Left ventricle myocardium inferior (tissue), 1 donor: ENCODE results near the gene CPEB1. TPM values are rescaled to one million over a fixed set of nuclear protein-coding genes. Genes with fewer than 3 reads are reported as not detected.
A peak's percentile ranks its signal among the peaks of the same experiment; 100 is the strongest.

ENCODE experiments used
- DNase-seq: peaks from one replicate; pipeline ENCODE4 v3.0.0-alpha.2; 2020
- H3K27ac ChIP-seq: fragments of 200-600 bp; replicated peaks from 2 replicates; pipeline ENCODE4 v1.8.0; 2021
- H3K27me3 ChIP-seq: fragments of 200-600 bp; 2 replicates; pipeline ENCODE4 v1.8.0; 2021; ENCODE audit warnings: low read depth
- H3K36me3 ChIP-seq: fragments of 200-600 bp; 2 replicates; pipeline ENCODE4 v1.8.0; 2021
- H3K4me1 ChIP-seq: fragments of 200-600 bp; 2 replicates; pipeline ENCODE4 v1.8.0; 2021
- H3K4me3 ChIP-seq: fragments of 200-600 bp; 2 replicates; pipeline ENCODE4 v1.8.0; 2021; ENCODE audit warnings: mild to moderate bottlenecking, moderate library complexity
- H3K9me3 ChIP-seq: fragments of 200-600 bp; replicated peaks from 2 replicates; pipeline ENCODE4 v1.8.0; 2021
- intact Hi-C: fragments of 100-400 bp; cut with micrococcal nuclease; formaldehyde crosslinking; loops from one replicate; pipeline ENCODE4 v1.11.0; 2022
- total RNA-seq: library from RNA; stranded (reverse); fragmentation: NEBNext Ultra II Directional; extraction: Animal tissue kit (Norgen Biotek cat#: 25700); gene quantifications from one replicate; pipeline ENCODE4 v1.2.1, GENCODE V29; 2021
- TF ChIP-seq, protein P1 (sequence below): fragments of 200-600 bp; IDR thresholded peaks from 2 replicates; pipeline ENCODE4 v1.8.0; 2021; ENCODE audit warnings: antibody characterized with exemption, mild to moderate bottlenecking, borderline replicate concordance
- donor health status: DM: no; HTN: yes; CAD: no; lungs with severe emphysema.

CPEB1 gene
- total RNA-seq, 1 donor from 2014 or later, result 1.6 TPM

DNA sequence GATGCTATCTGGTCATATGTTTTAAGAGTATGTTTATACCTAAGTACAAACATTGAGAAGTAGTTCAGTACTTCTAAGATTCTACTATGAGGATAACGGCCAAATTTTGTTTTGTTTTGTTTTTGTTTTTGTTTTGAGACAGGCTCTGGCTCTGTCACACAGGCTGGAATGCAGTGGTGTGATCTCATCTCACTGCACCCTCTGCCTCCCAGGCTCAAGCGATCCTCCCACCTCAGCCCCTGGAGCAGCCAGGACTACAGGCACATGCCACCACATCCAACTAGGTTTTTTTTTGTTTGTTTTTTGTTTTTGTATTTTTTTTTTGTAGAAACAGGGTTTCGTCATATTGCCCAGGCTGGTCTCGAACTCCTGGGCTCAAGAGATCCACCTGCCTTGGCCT lies 59.4 kb downstream of the CPEB1 start:
- Histone ChIP-seq H3K4me1 (no peaks in the 10 kb centered on the region), H3K36me3 (no peaks in the 10 kb centered on the region), H3K27me3 (peaks cover 50% of the 10 kb centered on the region), H3K4me3 (no peak overlapping the region), H3K27ac (no peak overlapping the region), H3K9me3 (no peaks in the 10 kb centered on the region)
- TF ChIP-seq, protein P1, sequence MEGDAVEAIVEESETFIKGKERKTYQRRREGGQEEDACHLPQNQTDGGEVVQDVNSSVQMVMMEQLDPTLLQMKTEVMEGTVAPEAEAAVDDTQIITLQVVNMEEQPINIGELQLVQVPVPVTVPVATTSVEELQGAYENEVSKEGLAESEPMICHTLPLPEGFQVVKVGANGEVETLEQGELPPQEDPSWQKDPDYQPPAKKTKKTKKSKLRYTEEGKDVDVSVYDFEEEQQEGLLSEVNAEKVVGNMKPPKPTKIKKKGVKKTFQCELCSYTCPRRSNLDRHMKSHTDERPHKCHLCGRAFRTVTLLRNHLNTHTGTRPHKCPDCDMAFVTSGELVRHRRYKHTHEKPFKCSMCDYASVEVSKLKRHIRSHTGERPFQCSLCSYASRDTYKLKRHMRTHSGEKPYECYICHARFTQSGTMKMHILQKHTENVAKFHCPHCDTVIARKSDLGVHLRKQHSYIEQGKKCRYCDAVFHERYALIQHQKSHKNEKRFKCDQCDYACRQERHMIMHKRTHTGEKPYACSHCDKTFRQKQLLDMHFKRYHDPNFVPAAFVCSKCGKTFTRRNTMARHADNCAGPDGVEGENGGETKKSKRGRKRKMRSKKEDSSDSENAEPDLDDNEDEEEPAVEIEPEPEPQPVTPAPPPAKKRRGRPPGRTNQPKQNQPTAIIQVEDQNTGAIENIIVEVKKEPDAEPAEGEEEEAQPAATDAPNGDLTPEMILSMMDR, result no peak
- intact Hi-C loops, result no loop called here
- no peak for DNase-seq

DNA sequence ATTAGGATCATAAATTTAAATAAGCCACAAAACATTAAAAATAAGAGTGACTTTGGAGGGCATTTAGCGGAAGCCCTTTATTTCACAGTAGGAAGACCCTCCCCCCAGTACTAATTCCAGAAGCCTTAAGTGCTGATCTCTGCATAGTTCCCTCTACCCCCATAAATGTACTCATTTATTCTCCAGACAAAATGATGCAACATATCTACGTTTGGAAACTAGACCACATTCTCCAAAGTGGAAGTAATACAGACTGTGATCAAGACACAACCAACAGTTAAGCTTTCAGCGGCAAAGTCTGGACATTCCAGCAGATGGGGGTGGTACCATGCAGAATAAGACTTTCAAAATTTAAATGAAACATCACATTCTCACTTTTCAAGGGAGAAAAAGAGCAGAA lies 62.1 kb downstream of the CPEB1 start:
- intact Hi-C loops, result no loop called here
- H3K4me1 ChIP-seq, result no peaks in the 10 kb centered on the region

DNA sequence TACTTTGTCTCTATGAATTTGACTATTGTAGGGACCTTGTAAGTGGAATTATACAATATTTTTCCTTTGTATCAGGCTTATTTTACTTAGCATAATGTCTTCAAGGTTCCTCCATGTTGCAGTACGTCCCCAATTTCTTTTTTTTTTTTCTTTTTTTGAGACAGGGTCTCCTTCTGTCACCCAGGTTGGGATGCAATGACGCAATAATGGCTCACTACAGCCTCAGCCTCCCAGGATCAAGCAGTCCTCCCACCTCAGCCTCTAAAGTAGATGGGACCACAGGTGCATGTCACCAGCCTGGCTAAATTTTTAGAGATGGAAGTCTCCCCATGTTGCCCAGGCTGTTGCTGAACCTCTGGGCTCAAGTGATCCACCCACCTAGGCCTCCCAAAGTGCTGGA lies 66.5 kb downstream of the CPEB1 start:
- H3K9me3 ChIP-seq, result no peaks in the 10 kb centered on the region
- peaks cover 28% of the 10 kb centered on the region for H3K27me3 ChIP-seq
- no peak overlapping the region for H3K27ac ChIP-seq
- no peak overlapping the region for H3K4me3 ChIP-seq
- intact Hi-C loops, result no loop called here
- no peak for DNase-seq
- H3K36me3 ChIP-seq, result no peaks in the 10 kb centered on the region
- H3K4me1 ChIP-seq, result no peaks in the 10 kb centered on the region
- TF ChIP-seq, protein P1, result no peak

More for the DNA sequence above, 62.1 kb downstream of the CPEB1 start:
- no peak overlapping the region for H3K27ac ChIP-seq
- H3K27me3 ChIP-seq, result peaks cover 37% of the 10 kb centered on the region
- no peaks in the 10 kb centered on the region for H3K9me3 ChIP-seq
- no peaks in the 10 kb centered on the region for H3K36me3 ChIP-seq
- TF ChIP-seq, protein P1, result no peak
- no peak overlapping the region for H3K4me3 ChIP-seq
- no peak for DNase-seq

DNA sequence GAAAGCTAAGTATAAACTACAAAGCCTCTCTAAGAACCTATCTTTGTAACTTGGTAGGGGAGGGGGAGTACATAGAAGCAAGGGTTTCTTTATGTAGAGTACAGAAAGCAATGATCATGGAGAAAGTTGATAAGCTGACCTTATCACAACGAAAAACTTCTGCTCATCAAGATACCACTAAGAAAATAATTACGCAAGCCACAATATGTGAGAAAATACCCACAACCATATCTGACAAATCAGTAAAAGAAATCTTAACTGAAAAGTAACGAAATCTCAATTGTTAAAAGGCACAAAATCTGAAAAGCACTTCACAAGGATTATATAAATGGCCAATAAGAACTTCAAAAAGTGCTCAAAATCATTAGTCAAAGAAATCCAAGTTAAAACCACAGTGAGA lies 71.8 kb downstream of the CPEB1 start:
- no peak for DNase-seq
- H3K27me3 ChIP-seq, result peaks cover 6% of the 10 kb centered on the region
- H3K4me3 ChIP-seq, result no peak overlapping the region
- no peaks in the 10 kb centered on the region for H3K36me3 ChIP-seq
- no peaks in the 10 kb centered on the region for H3K9me3 ChIP-seq
- H3K4me1 ChIP-seq, result peaks cover 9% of the 10 kb centered on the region
- no peak overlapping the region for H3K27ac ChIP-seq
- intact Hi-C loops, result no loop called here
- TF ChIP-seq, protein P1, result no peak

DNA sequence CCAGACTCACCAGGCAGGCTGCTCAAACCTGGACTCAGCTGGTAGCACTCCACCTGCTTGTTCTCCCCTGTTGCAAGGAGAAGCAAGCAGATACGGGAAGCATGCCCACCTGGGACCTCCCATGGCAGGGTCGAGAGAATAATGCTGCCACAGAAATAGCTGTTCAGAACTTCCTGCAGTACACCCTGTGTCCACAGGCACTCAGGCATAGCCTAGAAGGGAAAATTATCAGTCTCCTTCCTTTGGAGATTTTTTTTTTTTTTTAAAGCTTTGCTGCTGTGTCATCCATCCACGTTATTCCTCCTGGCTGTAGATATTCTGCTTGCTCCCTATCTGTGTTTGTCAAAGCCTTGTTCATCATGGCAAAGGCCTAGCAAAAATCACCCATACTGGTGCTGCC lies 74.2 kb downstream of the CPEB1 start:
- TF ChIP-seq, protein P1, result no peak
- intact Hi-C loops, result no loop called here
- Histone ChIP-seq H3K27me3 (no peaks in the 10 kb centered on the region), H3K36me3 (no peaks in the 10 kb centered on the region), H3K27ac (no peak overlapping the region), H3K9me3 (no peaks in the 10 kb centered on the region), H3K4me3 (no peak overlapping the region), H3K4me1 (peaks cover 9% of the 10 kb centered on the region)
- DNase-seq, result no peak

DNA sequence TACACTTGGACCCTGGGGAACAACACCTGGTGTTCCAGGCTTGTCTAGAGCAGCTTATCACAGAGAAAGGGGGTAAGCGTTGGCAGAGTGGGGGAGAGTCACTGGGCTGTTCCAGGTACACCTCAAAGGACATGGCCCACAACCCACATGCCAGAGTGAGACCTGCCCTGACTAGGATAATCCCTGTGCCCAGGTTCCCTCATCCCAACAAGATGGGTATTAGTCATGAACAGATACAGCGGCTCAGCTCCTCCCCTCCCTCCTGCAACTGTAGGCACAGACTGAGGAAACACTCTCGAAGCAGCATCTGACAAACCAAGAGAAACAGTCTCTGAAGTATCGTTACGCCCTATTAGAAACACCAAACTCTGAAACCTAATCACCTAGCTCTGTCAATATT lies 74.9 kb downstream of the CPEB1 start:
- H3K27ac ChIP-seq, result peak overlapping the region; percentile 56
- TF ChIP-seq, protein P1, result no peak
- intact Hi-C loops, result no loop called here
- H3K36me3 ChIP-seq, result no peaks in the 10 kb centered on the region
- H3K27me3 ChIP-seq, result no peaks in the 10 kb centered on the region
- H3K4me3 ChIP-seq, result peak overlapping the region; percentile 63
- no peaks in the 10 kb centered on the region for H3K9me3 ChIP-seq
- DNase-seq, result no peak
- H3K4me1 ChIP-seq, result peaks cover 9% of the 10 kb centered on the region
